NCI-H187 (cell line): Measurements from ENCODE around the gene DNM3.

Experiments used
- DNase-seq, 2 experiments: peaks; one replicate each; lab custom pipeline; 2025; lab: John Stamatoyannopoulos, UW

DNM3 gene

DNA sequence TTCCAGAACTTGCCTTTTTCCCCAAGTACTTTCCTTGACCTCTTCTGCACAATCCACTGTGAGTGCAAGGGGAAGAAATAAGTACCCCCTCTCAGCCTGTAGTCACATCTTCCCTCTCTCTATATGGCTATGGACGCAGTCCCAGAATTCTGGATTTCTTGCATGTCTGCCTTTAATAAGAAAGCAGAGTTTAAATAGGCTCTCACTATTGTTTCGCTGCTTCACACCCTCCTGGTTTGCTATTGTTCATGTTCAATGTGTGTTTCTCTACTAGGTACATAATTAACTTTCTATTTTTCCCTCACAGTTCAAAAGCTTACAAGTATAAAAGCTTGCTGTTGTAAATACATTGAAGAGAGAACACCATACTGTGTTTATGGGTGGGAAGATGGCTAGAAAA lies 397.7 kb downstream of the DNM3 start:
- no peak for DNase-seq

DNA sequence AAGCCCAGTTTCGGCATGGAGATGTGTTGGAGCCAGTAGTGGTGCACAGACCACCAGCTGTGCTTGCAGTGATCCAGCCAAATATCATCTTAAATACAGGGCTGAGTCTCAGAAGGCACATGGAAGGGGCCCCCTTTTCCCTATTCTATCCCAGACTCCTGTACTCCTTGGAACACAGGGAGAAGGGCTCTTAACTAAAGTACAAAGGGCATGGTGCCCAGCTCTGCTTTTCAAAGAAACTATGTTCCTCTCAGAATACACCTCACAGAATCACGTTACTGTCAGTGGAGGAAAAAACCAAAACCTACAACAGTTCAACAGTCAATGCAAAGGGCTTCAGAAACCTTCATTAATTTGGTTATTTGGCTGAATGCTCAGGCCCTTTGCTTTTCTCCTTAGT lies 398.6 kb downstream of the DNM3 start:
- no peak for DNase-seq

DNA sequence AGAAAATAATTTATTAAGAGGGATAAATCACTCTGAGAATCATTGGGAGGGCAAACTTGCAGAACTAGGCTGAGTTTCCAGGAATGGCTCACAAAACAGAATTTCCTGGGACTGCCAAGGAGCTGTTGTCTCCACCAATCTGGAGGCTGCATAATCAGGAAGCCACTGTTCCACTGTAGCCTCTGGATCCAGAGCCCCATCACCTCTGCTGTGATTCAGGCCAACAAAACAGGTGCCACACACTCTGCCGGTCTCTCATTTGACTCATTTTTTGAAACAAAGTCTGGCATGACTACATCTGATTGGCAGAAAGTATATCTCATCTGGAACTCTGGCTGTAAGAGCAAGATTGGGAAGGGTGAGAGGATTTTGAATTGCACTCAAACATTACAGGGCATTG lies 400.2 kb downstream of the DNM3 start:
- no peak for DNase-seq

- no peak for DNase-seq
These were observed 403.6 kb downstream of the DNM3 start for GRCh38 chr1:172244865-172245264.

GRCh38 chr1:172245788-172246187 lies 404.5 kb downstream of the DNM3 start:
- DNase-seq, result no peak

GRCh38 chr1:172246521-172247390 lies 405.5 kb downstream of the DNM3 start:
- DNase-seq, result no peak

GRCh38 chr1:172251486-172251885 lies 410.2 kb downstream of the DNM3 start:
- no peak for DNase-seq

- no peak for DNase-seq
These were observed 411.0 kb downstream of the DNM3 start for GRCh38 chr1:172252321-172252720.

DNA sequence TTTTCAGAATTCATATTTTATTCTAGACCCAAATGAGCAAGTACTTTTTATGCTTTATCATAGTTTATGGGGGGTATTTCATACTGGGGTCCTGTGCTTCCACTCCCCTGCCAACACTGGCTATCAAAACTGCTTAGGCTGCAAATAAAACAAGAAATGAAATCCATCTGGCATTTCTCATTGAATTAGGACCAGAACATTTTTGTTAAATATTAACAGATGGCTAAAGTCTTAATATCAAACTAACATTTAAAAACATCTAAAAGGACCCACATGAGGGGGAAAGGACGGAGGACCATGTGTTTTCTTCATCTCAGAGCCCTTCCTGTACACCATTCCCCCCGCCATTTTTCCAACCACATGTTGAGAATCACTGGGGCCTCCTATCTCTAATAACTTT lies 411.7 kb downstream of the DNM3 start:
- no peak for DNase-seq

DNA sequence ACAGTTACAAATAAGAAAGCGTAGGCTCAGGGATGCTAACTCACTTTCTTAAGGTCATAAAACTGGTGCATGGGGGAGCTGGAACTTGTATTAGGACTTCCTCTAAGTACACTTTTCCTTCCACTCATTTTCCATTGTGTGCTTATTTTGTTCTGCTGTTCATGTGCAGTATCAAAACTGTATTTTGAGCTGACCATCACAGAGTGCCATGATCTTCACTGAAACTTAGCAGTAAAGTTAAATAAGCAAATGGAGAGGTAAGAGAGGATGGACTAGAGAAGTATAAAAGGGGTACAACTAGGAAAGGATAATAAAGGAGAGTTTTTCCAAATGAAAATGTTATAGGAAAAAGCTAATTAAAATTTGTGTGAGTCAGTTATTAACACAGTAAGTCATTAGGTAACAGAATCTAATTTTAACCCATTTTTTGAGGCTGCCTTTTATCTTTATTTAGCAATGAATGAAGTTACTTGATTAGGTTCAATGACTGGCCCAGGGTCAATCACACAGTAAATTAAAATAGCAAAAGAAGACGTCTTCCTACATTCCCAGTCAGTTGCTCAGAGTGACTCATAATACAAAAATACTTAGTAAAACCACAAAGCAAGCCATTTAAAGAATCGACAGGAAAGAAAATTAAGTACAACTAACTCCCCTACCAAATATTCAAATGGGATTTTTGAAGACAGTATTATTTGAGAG lies 413.4 kb downstream of the DNM3 start:
- no peak for DNase-seq

- no peak for DNase-seq
These were observed 413.9 kb downstream of the DNM3 start for GRCh38 chr1:172255223-172255560.

- no peak for DNase-seq
These were observed 424.6 kb downstream of the DNM3 start for GRCh38 chr1:172265905-172266304.

- no peak for DNase-seq
These were observed 425.4 kb downstream of the DNM3 start for GRCh38 chr1:172266528-172267174.

DNA sequence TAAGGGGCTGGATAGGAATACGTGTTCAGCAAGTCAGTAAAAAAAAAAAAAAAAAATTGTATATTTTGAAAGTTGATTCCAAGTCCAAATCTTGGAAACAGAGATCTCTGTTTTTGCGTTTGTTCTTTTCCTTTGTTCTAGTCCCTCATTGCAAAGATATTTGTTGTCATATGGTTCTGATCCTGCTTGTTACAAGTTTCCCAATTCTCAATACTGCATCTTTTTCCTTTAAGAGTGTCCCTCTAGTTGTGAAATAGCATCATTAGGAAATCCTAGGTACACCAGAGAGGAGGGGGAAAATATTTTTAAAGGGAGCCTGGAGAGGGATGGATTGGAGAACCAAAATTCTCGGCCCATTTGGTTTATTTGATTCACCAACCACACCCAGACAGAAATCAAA lies 426.9 kb downstream of the DNM3 start:
- no peak for DNase-seq

- DNase-seq, result no peak
These were observed 427.8 kb downstream of the DNM3 start for GRCh38 chr1:172269084-172269483.

DNA sequence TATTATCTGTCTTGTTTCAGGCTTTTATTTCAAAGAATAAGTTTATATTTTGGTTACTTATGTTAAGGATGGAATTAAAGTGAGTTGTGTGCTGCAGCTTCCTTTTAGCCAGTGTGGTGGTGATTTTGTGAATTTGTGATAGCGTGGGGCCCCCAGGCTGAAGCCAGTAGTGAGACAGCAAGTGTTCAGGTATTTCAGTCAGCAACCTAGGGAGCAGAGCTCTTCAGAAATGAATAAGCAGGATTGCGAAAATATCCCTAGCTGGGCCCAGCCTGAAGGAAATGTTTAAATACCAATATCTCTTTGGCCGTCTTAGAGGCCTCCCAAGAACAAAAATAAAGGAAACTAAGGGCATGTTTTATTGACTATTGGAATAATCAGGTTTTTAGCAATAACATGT lies 428.3 kb downstream of the DNM3 start:
- DNase-seq, result no peak

DNA sequence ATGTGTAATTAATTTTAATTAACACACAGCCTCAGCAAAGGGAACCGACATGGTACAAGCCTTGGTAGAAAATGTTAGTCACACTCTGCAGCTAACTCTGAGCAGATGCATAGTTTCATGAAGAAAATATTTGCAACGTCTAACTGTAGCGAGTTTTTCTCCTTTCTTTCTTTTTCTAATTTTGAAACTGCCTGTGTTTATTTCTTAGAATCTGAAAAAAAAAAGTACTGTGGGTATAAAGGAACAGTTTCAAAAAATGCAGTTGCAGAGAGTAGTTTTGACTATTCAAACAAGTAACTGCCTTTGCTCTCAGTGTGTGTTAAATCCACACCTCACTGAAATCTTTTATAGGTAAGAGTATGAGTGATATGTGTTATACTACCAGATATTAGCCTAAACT lies 429.3 kb downstream of the DNM3 start:
- no peak for DNase-seq

- no peak for DNase-seq
These were observed 430.8 kb downstream of the DNM3 start for GRCh38 chr1:172272087-172272486.

- DNase-seq, result no peak
These were observed 432.5 kb downstream of the DNM3 start for GRCh38 chr1:172273647-172274396.

- no peak for DNase-seq
These were observed 434.2 kb downstream of the DNM3 start for GRCh38 chr1:172275478-172275877.

DNA sequence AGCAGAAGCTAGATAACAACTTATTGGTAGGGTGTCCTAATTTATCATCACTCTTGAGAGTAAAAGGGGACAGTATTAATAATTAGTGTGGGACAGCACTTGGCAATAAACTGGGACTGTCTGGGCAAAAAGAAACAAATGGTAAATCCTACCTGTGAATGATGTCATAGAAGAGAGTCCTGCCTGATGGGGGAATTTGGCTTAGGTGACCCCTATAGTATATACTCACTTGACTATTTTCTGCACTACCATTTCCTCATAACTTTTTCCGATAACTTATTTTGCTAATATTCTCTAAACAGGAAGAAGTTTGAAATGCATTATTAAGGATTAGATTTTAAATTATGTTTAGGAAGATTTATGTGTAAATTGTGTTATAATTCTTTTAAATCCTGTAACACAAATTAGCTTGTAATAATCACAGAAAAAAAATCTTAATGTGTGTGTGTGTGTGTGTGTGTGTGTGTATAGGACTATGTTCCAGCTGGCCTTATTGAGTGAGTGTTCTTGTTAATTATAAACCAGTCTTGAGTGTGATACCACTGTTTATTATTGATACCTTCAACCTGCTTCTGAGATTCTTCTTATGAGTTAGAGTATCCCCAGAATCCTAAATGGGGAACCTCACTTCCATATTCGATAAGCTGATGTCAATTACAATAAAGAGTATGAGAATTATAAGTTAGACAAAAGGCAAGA lies 435.0 kb downstream of the DNM3 start:
- no peak for DNase-seq

- no peak for DNase-seq
These were observed 436.0 kb downstream of the DNM3 start for GRCh38 chr1:172277275-172277674.
